Bladder microvascular endothelial cell (primary cell): Measurements from ENCODE around the gene MOV10. TPM values are rescaled to one million over a fixed set of nuclear protein-coding genes. Genes with fewer than 3 reads are reported as not detected.

Experiments
- total RNA-seq: library from RNA; depleted of rRNA; stranded (reverse); fragments of >200 nt; gene quantifications from 2 replicates; pipeline ENCODE4 v1.2.3, GENCODE V29; 2014

Gene MOV10, protein sequence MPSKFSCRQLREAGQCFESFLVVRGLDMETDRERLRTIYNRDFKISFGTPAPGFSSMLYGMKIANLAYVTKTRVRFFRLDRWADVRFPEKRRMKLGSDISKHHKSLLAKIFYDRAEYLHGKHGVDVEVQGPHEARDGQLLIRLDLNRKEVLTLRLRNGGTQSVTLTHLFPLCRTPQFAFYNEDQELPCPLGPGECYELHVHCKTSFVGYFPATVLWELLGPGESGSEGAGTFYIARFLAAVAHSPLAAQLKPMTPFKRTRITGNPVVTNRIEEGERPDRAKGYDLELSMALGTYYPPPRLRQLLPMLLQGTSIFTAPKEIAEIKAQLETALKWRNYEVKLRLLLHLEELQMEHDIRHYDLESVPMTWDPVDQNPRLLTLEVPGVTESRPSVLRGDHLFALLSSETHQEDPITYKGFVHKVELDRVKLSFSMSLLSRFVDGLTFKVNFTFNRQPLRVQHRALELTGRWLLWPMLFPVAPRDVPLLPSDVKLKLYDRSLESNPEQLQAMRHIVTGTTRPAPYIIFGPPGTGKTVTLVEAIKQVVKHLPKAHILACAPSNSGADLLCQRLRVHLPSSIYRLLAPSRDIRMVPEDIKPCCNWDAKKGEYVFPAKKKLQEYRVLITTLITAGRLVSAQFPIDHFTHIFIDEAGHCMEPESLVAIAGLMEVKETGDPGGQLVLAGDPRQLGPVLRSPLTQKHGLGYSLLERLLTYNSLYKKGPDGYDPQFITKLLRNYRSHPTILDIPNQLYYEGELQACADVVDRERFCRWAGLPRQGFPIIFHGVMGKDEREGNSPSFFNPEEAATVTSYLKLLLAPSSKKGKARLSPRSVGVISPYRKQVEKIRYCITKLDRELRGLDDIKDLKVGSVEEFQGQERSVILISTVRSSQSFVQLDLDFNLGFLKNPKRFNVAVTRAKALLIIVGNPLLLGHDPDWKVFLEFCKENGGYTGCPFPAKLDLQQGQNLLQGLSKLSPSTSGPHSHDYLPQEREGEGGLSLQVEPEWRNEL
- 59.1 and 69.7 TPM in 2 replicates for total RNA-seq

DNA sequence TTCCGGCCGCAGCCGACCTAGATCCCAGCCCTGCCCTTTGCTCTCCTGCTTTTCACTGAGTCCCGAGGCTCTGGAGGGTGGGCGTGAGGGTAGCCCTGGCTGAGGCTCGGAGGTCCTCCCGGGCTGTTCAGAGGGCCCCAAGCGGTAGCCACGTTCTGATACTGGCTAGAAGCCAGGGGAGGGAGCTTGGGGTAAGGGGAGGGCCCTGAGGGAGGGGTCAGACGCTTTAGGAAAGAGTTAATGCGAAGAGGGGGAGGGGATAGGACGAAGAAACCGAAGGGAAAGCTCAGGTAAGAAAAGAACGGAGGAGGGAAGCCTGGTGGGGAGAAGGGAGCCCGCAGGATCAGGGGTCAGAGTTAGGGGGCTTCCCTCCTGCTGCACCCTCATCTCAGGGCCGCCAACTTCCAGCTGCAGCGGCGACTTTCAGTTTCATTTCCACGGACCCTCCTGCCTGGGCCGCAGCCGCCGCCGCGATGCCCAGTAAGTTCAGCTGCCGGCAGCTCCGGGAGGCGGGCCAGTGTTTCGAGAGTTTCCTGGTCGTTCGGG is at the start of gene MOV10:
Gene MOV10, plus strand, starts transcription at position 220 of the 546 bp plus-strand sequence. Its CDS starts 254 bp downstream, at position 474.

GRCh38 chr1:112706505-112707220 is 32.2 kb downstream of the MOV10 start, which contains the start of gene RHOC:
Gene RHOC, minus strand, starts transcription at chr1:112707127. Its CDS starts 3,328 bp downstream, at chr1:112703799.

DNA sequence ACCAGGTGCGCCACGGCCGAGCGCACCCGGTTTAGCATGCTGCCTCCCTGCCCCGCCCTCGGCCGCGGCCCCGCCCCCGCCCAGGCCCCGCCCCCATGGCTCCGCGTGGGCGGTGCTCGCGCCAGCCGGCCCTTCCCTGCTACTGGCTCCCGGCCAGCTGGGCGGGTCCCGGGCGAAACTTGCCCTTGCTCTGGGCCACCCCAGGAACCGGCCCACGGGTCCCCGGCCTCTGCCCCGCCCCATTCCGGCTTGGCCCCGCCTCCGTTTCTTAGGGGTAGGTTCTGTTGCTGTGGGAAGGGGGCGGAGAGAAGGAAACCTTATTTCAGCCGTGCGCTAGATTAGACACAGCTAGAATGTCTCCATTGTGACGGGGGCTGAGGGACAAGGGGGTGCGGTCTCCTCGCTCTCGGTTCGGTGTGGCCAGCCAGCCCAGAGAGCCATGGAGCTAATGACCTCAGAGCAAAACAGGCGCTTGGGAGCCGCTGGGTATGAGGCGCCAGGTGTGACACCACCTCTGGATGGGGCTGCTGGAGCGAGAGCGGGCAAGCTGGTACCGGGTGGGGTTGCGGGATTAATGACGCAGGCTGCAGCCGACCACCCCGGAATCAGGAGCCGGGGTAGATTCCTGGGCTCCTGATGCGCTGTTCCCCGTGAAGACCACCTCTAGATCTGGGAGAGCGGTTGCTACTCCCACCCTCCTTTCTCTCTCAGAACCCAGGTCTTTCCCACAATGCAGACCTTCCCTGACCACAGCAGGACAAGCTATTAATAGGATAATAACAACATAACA is 41.0 kb downstream of the MOV10 start, which contains the start of gene PPM1J:
Gene PPM1J, minus strand, starts transcription at position 69 of the 790 bp plus-strand sequence. Its CDS starts 31 bp downstream, at position 38.

Other genes starting within 250 kb of the MOV10 start
- gene WNT2B, start 165.7 kb upstream of the MOV10 start, total RNA-seq: 0.97 and 4.1 TPM in 2 replicates
- 9.4 and 23.3 TPM in 2 replicates for gene ST7L, start 55.5 kb upstream of the MOV10 start, total RNA-seq
- gene CAPZA1, start 54.8 kb upstream of the MOV10 start, total RNA-seq: 161 and 237 TPM in 2 replicates
- gene RHOC, start 32.5 kb downstream of the MOV10 start, total RNA-seq: 938 and 1,037 TPM in 2 replicates
- 0.49 and 0.82 TPM in 2 replicates for gene PPM1J, start 40.7 kb downstream of the MOV10 start, total RNA-seq